Measurements from ENCODE around the gene SAP30BP. TPM values are rescaled to one million over a fixed set of nuclear protein-coding genes. Genes with fewer than 3 reads are reported as not detected.

Gene SAP30BP
- total RNA-seq, 1 donor from 2014 or later: 107 TPM

GRCh38 chr17:75670868-75671267 lies 3.7 kb downstream of the SAP30BP start:
- H3K4me3 ChIP-seq (ENCODE audit: low read depth, low read length): no peak overlapping the region
- no peak for DNase-seq (ENCODE audit: low read depth)
- TF ChIP-seq CTCF (conservative IDR thresholded peaks at IDR 0.05; ENCODE audit: low read depth, low read length): no peak

GRCh38 chr17:75672011-75672410 lies 4.9 kb downstream of the SAP30BP start:
- no peak for TF ChIP-seq CTCF (conservative IDR thresholded peaks at IDR 0.05; ENCODE audit: low read depth, low read length)
- DNase-seq (ENCODE audit: low read depth): no peak
- H3K4me3 ChIP-seq (ENCODE audit: low read depth, low read length): no peak overlapping the region

GRCh38 chr17:75673487-75673886 lies 6.3 kb downstream of the SAP30BP start:
- no peak for TF ChIP-seq CTCF (conservative IDR thresholded peaks at IDR 0.05; ENCODE audit: low read depth, low read length)
- H3K4me3 ChIP-seq (ENCODE audit: low read depth, low read length): no peak overlapping the region

GRCh38 chr17:75676461-75676860 lies 9.3 kb downstream of the SAP30BP start:
- no peak overlapping the region for H3K4me3 ChIP-seq (ENCODE audit: low read depth, low read length)
- no peak for DNase-seq (ENCODE audit: low read depth)
- no peak for TF ChIP-seq CTCF (conservative IDR thresholded peaks at IDR 0.05; ENCODE audit: low read depth, low read length)

More at GRCh38 chr17:75673487-75673886, 6.3 kb downstream of the SAP30BP start:
- DNase-seq (ENCODE audit: low read depth): no peak

GRCh38 chr17:75679706-75680211 lies 12.6 kb downstream of the SAP30BP start:
- H3K4me3 ChIP-seq (ENCODE audit: low read depth, low read length): no peak overlapping the region
- DNase-seq (ENCODE audit: low read depth): no peak
- TF ChIP-seq CTCF (conservative IDR thresholded peaks at IDR 0.05; ENCODE audit: low read depth, low read length): peak; percentile 24

GRCh38 chr17:75680431-75680830 lies 13.3 kb downstream of the SAP30BP start:
- no peak overlapping the region for H3K4me3 ChIP-seq (ENCODE audit: low read depth, low read length)
- DNase-seq (ENCODE audit: low read depth): no peak
- no peak for TF ChIP-seq CTCF (conservative IDR thresholded peaks at IDR 0.05; ENCODE audit: low read depth, low read length)

- H3K4me3 ChIP-seq (ENCODE audit: low read depth, low read length): no peak overlapping the region
- no peak for TF ChIP-seq CTCF (conservative IDR thresholded peaks at IDR 0.05; ENCODE audit: low read depth, low read length)
- DNase-seq (ENCODE audit: low read depth): no peak
Measured at GRCh38 chr17:75681289-75681688, 14.2 kb downstream of the SAP30BP start.

Data from epithelial cell of proximal tubule (primary cell).